Measurements from ENCODE around the gene EXOC4.
"Not testable (repeated sequence)": the region's sequence is repeated elsewhere in the genome, so short reads cannot be mapped to it uniquely, and the experiment has no call there.

The EXOC4 gene

DNA sequence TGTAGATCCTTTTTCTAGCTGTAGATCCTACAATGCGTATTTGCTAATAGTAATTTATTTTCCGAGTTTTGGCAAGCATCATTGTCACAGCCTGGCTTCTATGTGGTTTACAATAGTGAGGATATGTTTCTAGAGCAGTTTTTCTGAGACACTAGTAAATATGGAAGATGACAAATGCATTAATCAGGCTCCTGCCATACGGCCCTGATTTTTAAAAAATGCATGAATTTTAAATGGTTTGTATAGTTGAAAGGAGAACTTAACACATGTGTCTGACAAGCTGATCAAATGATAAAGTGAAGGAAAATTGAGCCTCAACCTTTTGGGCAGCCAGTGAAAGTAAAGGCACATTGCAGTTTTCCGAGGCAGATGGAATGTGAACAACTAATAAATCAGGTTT lies 354.1 kb downstream of the EXOC4 start:
- in situ Hi-C loops (cut with HindIII; ENCODE audit: low sequenced_read_pairs), result no loop called here

GRCh38 chr7:133609806-133610205 lies 356.9 kb downstream of the EXOC4 start:
- in situ Hi-C loops (cut with HindIII; ENCODE audit: low sequenced_read_pairs), result no loop called here

DNA sequence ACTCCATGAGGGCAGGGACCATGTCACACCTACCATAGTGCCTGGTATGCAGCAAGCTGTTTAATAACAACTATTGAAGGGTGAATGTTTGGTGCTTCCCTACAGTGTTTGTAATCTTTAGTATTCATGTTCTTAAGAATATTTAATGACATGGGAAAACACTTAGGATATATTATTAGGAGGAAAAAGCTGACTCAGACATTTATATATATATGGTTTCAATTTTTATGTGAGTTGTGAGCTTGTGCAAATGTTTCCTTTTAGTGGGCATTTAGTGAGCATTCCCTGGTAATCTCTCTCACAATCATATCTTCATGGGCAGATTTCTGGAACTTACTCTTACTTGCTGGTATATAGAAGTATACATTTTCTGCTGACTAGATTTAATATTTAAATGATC lies 359.1 kb downstream of the EXOC4 start:
- in situ Hi-C loops (cut with HindIII; ENCODE audit: low sequenced_read_pairs), result no loop called here

GRCh38 chr7:133613250-133613790 lies 360.4 kb downstream of the EXOC4 start:
- in situ Hi-C loops (cut with HindIII; ENCODE audit: low sequenced_read_pairs), result no loop called here

DNA sequence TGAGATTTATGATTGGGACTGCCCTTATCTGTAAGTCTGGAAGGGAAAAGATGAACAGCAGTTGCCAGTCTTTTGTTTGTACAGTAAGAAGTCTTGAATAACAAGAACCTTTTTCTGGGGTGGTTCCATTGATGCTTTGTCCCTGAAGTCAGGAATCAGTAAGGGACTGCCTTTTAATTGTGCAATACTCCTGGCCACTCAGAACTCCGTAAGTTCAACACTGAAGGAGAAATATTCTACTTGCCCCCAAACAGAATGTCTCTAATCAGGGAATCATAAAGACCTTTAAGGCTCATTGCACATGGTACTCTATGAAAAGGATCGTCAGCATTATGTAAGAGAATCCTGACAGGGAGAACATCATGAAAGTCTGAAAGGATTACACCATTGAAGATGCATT lies 361.4 kb downstream of the EXOC4 start:
- in situ Hi-C loops (cut with HindIII; ENCODE audit: low sequenced_read_pairs), result no loop called here

DNA sequence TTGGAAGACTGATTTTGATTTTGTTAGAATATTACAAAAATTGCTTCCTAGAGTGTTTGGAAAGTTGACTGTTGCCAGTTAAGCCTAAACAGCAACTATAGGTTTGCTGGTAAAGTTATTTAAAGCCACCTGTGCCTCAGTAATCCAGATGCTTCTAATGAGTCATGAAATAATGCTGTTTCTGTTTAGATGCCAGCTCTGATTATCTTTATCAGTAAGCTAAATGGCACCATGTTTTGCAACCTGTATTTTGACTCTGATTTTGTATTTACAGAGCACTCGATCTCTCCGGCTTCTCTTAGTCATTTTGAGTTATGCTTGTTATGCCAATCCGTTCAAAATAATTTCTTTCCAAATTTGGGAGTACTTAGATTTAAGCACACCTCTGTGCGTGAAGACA lies 366.1 kb downstream of the EXOC4 start:
- in situ Hi-C loops (cut with HindIII; ENCODE audit: low sequenced_read_pairs), result no loop called here

DNA sequence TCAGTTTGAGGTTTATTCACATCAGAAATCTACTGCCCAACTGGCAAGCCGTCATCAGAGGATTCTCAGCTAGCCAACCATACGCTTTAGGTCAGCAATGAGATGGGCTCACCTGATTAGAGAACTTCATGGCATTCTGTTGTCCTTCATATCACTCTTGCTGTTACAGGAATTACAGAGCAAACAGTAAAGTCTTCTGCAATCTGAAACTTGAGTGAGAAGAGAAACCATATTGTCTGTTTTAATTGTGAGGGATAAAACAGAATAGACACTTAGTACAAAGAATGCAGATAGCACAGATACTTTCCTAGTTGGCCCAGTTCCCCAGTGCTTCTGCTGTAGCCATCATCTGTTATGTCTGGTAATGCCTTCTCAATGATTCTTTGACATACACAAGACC lies 366.6 kb downstream of the EXOC4 start:
- in situ Hi-C loops (cut with HindIII; ENCODE audit: low sequenced_read_pairs), result no loop called here

GRCh38 chr7:133623721-133624120 lies 370.8 kb downstream of the EXOC4 start:
- in situ Hi-C loops (cut with HindIII; ENCODE audit: low sequenced_read_pairs), result no loop called here

DNA sequence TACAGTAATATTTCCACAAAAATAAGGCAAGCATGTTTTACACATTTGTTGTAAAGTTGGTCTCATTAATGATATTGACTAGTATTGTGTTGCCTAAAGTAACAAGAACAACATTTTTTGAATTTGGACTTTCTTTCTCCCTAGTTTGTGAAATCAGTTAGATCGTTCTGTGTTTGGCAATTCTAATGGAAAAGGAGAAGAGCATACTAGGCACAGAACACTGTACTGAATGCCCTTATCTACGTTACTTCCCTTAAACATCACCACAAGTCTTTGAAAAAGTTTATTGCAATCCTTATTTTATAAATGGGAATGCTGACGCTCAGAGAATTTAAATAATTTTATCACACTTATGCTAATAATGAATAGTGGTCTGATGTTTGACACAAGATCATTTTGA lies 372.2 kb downstream of the EXOC4 start:
- in situ Hi-C loops (cut with HindIII; ENCODE audit: low sequenced_read_pairs), result no loop called here

GRCh38 chr7:133629701-133630100 lies 376.8 kb downstream of the EXOC4 start:
- in situ Hi-C loops (cut with HindIII; ENCODE audit: low sequenced_read_pairs), result no loop called here

DNA sequence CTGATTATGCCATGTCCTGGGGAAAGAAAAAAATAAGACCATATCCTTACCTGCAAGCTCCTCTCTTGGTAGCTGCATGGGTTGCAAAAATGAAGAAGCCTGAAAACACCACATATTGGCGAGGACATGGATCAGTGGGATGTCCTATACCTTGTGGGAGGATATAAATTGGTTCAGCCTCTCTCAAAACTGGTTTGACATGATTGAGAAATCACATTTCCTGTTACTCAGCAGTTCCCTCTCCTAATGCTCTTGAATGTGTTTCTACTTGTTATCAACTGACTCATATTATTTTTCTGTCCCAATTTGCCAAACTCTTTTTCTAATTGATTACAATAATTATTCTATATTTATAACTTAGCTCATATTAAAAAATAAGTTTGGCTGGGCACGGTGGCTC lies 380.2 kb downstream of the EXOC4 start:
- in situ Hi-C loops (cut with HindIII; ENCODE audit: low sequenced_read_pairs), result no loop called here

GRCh38 chr7:133635541-133635940 lies 382.7 kb downstream of the EXOC4 start:
- in situ Hi-C loops (cut with HindIII; ENCODE audit: low sequenced_read_pairs), result no loop called here

DNA sequence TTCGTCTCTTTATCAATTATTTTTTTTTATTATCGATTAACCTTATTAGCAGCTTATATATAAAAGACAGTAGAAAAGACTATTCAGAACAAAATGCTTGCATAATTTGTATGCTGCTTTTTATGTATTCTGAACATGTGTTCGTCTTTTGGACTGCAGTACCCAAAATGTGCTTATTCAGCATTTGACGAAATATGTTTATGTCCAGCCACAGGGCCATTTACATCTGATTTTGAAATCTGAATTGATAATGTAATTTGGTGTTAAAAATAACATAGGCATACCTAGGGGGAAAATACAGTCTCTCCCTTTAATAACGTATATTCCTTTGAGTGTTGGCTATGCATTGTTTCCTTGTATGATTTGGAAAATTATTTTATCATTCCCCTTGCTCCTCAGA lies 386.0 kb downstream of the EXOC4 start:
- in situ Hi-C loops (cut with HindIII; ENCODE audit: low sequenced_read_pairs), result no loop called here

- in situ Hi-C loops (cut with HindIII; ENCODE audit: low sequenced_read_pairs), result no loop called here
These were observed 388.6 kb downstream of the EXOC4 start for GRCh38 chr7:133641436-133641835.

DNA sequence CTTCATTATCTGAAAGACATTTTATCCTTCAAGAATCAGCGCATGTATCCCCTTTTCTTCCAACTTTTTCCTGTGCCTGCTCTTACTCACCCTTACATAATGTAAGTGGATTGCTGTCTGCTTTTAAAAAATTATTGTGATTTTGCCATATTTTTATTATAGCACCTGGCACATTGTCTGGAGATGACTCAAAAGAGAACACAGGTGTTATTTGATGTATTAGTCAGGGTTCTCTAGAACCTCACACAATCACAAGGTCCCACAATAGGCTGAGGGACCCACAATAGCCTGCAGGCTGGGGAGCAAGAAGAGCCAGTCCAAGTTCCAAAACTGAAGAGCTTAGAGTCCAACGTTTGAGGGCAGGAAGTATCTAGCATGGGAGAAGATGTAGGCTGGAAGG lies 390.0 kb downstream of the EXOC4 start:
- in situ Hi-C loops (cut with HindIII; ENCODE audit: low sequenced_read_pairs), result no loop called here

DNA sequence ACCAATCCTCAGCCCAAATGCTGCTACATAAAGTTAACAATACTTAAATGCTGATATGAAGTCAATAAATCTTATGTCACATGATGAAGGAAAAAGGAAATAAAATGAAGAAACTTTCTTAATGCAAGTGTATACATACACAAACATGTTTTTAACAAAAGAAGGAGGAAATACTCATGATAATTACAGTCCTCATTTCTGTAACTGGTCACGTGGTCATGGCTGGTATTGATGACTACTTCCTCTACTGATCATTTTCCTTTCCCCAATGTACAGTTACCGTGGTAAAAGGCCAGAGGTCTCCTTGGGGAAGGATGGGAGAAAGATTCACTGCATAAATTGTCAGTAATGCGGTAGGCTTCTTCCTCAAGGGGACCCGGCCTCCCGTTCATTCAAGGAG lies 390.8 kb downstream of the EXOC4 start:
- in situ Hi-C loops (cut with HindIII; ENCODE audit: low sequenced_read_pairs), result not testable (repeated sequence)

GRCh38 chr7:133645884-133646391 lies 393.1 kb downstream of the EXOC4 start:
- in situ Hi-C loops (cut with HindIII; ENCODE audit: low sequenced_read_pairs), result no loop called here

GRCh38 chr7:133646472-133647315 lies 393.8 kb downstream of the EXOC4 start:
- in situ Hi-C loops (cut with HindIII; ENCODE audit: low sequenced_read_pairs), result no loop called here

- in situ Hi-C loops (cut with HindIII; ENCODE audit: low sequenced_read_pairs), result no loop called here
These were observed 396.7 kb downstream of the EXOC4 start for GRCh38 chr7:133649593-133649992.

- in situ Hi-C loops (cut with HindIII; ENCODE audit: low sequenced_read_pairs), result no loop called here
These were observed 397.2 kb downstream of the EXOC4 start for GRCh38 chr7:133650069-133650468.

DNA sequence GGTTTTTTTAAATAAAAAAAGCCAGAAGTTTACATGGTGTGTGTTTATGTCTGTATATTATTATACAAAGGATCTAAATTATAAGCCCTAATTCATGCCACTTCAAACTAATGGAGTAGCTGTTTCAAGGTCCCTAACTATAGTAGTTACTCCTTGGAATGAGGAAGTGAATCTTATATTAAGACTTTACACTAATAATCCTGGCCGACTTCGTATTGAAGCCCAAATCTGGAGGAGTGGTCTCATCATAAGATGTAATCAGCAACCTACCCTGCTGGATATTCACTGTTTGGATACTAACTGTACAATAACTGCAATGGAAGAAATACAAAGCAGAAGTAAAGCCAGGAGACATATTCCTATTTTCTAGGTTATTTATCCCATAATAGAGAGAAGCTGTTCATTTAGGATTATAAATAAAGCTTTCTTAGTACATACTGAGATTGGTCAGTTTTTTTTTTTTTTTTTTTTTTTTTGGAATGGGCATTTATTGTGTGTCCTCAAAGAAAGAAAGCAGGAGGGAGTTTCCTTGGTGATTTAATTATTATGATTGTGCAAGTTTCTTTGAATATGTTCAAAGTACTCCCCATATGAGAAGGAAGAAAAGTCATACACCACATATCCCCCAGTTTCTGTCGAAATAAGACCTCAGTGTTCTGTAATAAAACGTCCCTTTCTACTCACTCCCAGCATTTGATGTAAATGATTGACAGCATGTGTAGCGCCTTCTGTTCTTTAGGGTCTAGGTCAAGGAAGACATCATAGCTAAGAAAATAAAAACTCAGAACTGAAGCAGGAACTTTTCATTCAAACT lies 397.8 kb downstream of the EXOC4 start:
- in situ Hi-C loops (cut with HindIII; ENCODE audit: low sequenced_read_pairs), result no loop called here

DNA sequence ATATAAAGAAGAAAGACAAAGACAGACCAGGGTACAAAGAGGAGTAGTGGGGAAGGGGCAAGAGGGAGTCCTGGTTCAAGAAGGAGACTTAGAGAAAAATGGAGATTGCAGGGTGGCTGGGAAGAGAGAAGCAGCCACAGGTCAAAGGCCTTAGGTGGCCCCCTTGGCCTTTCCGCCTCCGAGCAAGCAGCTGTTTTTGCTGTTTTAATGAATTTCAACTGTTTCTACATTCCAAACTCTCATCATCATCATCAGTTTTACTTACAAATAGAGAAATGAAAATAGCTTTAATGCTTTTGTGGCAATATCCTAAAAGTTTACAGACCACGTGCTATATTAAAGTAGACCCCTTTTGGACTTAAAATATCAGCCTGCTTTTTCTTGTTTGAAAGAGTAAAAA lies 399.7 kb downstream of the EXOC4 start:
- in situ Hi-C loops (cut with HindIII; ENCODE audit: low sequenced_read_pairs), result no loop called here

Data from endothelial cell of hepatic sinusoid (primary cell).